ENCODE measurements around the gene YWHAB.

The YWHAB gene

GRCh38 chr20:44916586-44916985 is 31.1 kb downstream of the YWHAB start:
- DNase-seq: no peak

GRCh38 chr20:44917399-44917798 is 31.9 kb downstream of the YWHAB start:
- no peak for DNase-seq

GRCh38 chr20:44918342-44918741 is 32.8 kb downstream of the YWHAB start:
- no peak for DNase-seq

GRCh38 chr20:44918761-44919160 is 33.3 kb downstream of the YWHAB start:
- no peak for DNase-seq

- no peak for DNase-seq
Observed at GRCh38 chr20:44921447-44921846, 35.9 kb downstream of the YWHAB start.

- DNase-seq: no peak
Observed at GRCh38 chr20:44924541-44924940, 39.0 kb downstream of the YWHAB start.

GRCh38 chr20:44928595-44928994 is 43.1 kb downstream of the YWHAB start:
- no peak for DNase-seq

GRCh38 chr20:44930517-44931168 is 45.1 kb downstream of the YWHAB start:
- DNase-seq: no peak

GRCh38 chr20:44931911-44932310 is 46.4 kb downstream of the YWHAB start:
- no peak for DNase-seq

- no peak for DNase-seq
Observed at GRCh38 chr20:44932916-44933315, 47.4 kb downstream of the YWHAB start.

GRCh38 chr20:44936510-44936909 is 51.0 kb downstream of the YWHAB start:
- no peak for DNase-seq

GRCh38 chr20:44938637-44939036 is 53.1 kb downstream of the YWHAB start:
- no peak for DNase-seq

GRCh38 chr20:44941120-44941691 is 55.7 kb downstream of the YWHAB start:
- DNase-seq: no peak

- DNase-seq: no peak
Observed at GRCh38 chr20:44942264-44942973, 56.9 kb downstream of the YWHAB start.

GRCh38 chr20:44943828-44944227 is 58.3 kb downstream of the YWHAB start:
- DNase-seq: no peak

- DNase-seq: no peak
Observed at GRCh38 chr20:44945261-44945660, 59.8 kb downstream of the YWHAB start.

- DNase-seq: no peak
Observed at GRCh38 chr20:44946271-44946852, 60.9 kb downstream of the YWHAB start.

- DNase-seq: no peak
Observed at GRCh38 chr20:44948107-44948506, 62.6 kb downstream of the YWHAB start.

GRCh38 chr20:44948513-44948912 is 63.0 kb downstream of the YWHAB start:
- no peak for DNase-seq

GRCh38 chr20:44950368-44950767 is 64.9 kb downstream of the YWHAB start:
- no peak for DNase-seq

GRCh38 chr20:44952731-44953130 is 67.2 kb downstream of the YWHAB start:
- DNase-seq: no peak

- no peak for DNase-seq
Observed at GRCh38 chr20:44954211-44954610, 68.7 kb downstream of the YWHAB start.

GRCh38 chr20:44955270-44955669 is 69.8 kb downstream of the YWHAB start:
- DNase-seq: no peak

- DNase-seq: no peak
Observed at GRCh38 chr20:44956410-44956809, 70.9 kb downstream of the YWHAB start.
